ENCODE measurements around the gene THTPA. TPM values are rescaled to one million over a fixed set of nuclear protein-coding genes. Genes with fewer than 3 reads are reported as not detected.

Gene THTPA
- total RNA-seq, 2 donors from 2014 or later: 9.0 to 21.0 TPM

DNA sequence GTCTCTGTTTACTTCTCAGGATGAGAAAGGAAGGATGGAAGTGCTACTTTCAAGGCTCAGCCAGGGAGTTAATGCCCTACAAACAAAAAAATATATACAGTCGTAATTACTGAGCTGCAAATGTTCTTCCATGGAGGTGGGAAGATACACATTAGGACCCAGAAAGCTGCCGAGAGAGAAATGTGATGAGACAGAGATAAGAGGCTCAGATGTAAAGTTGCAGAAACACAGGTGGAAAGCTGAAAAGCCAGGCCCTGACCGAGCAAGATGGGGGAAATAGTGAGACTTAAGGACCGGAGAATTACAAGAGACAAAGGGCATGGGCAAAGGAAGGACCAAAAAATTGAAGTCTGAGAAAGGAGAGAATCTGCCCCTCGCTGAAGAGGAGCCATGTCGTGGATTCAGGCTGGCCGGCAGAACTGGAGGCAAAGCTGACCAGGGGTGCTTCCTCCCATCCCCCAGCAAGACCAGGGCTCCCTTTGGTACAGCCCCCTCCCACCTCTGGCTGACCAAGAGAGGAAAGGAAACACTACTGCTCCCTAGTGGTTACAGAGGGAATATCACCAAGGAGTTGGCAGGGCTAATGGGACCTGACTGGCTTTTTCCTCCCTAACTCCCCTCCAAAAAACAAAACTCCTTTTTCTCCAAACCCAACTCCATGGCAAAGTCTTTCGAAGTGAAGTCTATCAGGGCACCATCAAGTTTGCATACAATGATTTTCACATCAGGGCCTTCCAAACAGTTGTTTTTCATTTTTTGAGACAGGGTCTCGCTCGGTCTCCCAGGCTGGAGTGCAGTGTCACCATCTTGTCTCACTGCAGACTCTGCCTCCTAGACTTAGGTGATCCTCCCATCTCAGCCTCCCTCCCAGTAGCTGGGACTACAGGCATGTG is 16.6 kb upstream of the THTPA start:
- no peak for DNase-seq
- no peak overlapping the region for H3K27ac ChIP-seq
- TF ChIP-seq, protein P1, sequence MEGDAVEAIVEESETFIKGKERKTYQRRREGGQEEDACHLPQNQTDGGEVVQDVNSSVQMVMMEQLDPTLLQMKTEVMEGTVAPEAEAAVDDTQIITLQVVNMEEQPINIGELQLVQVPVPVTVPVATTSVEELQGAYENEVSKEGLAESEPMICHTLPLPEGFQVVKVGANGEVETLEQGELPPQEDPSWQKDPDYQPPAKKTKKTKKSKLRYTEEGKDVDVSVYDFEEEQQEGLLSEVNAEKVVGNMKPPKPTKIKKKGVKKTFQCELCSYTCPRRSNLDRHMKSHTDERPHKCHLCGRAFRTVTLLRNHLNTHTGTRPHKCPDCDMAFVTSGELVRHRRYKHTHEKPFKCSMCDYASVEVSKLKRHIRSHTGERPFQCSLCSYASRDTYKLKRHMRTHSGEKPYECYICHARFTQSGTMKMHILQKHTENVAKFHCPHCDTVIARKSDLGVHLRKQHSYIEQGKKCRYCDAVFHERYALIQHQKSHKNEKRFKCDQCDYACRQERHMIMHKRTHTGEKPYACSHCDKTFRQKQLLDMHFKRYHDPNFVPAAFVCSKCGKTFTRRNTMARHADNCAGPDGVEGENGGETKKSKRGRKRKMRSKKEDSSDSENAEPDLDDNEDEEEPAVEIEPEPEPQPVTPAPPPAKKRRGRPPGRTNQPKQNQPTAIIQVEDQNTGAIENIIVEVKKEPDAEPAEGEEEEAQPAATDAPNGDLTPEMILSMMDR (IDR thresholded peaks at IDR 0.05): peak; percentile 76
- no peaks in the 10 kb centered on the region for H3K9me3 ChIP-seq
- intact Hi-C loops (cut with DNase I): no loop called here
- H3K9ac ChIP-seq (ENCODE audit: low read depth in 2 of 2, low read length in 2 of 2): no peak overlapping the region
- H3K27me3 ChIP-seq: no peaks in the 10 kb centered on the region
- H3K36me3 ChIP-seq: no peaks in the 10 kb centered on the region
- no peaks in the 10 kb centered on the region for H3K4me1 ChIP-seq
- no peak overlapping the region for H3K4me3 ChIP-seq

DNA sequence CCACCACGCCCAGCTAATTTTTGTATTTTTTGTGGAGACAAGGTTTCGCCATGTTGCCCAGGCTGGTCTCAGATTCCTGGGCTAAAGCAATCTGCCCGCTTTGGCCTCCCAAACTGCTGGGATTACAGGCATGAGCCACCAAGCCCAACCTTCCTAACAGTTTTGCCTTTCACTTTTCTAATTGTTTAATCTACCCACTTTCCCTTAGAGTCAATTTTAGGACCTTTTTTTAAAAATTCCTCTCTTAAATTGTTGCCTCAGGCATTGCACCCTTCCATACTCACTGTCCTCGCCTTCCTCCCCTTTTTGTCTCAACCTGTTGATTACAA is 16.0 kb upstream of the THTPA start:
- no peak overlapping the region for H3K9ac ChIP-seq (ENCODE audit: low read depth in 2 of 2, low read length in 2 of 2)
- intact Hi-C loops (cut with DNase I): no loop called here
- no peaks in the 10 kb centered on the region for H3K9me3 ChIP-seq
- H3K4me3 ChIP-seq: no peak overlapping the region
- H3K27me3 ChIP-seq: no peaks in the 10 kb centered on the region
- TF ChIP-seq, protein P1 (IDR thresholded peaks at IDR 0.05): no peak
- no peaks in the 10 kb centered on the region for H3K4me1 ChIP-seq
- DNase-seq: no peak
- H3K36me3 ChIP-seq: no peaks in the 10 kb centered on the region
- no peak overlapping the region for H3K27ac ChIP-seq

- Histone ChIP-seq H3K27me3 (no peaks in the 10 kb centered on the region), H3K27ac (no peak overlapping the region), H3K9me3 (no peaks in the 10 kb centered on the region), H3K4me3 (no peak overlapping the region), H3K9ac (ENCODE audit: low read depth in 2 of 2, low read length in 2 of 2) (no peak overlapping the region), H3K4me1 (no peaks in the 10 kb centered on the region), H3K36me3 (no peaks in the 10 kb centered on the region)
- intact Hi-C loops (cut with DNase I): no loop called here
- TF ChIP-seq, protein P1 (IDR thresholded peaks at IDR 0.05): no peak
- DNase-seq: no peak
Observed at GRCh38 chr14:23542261-23542660, 13.8 kb upstream of the THTPA start.

DNA sequence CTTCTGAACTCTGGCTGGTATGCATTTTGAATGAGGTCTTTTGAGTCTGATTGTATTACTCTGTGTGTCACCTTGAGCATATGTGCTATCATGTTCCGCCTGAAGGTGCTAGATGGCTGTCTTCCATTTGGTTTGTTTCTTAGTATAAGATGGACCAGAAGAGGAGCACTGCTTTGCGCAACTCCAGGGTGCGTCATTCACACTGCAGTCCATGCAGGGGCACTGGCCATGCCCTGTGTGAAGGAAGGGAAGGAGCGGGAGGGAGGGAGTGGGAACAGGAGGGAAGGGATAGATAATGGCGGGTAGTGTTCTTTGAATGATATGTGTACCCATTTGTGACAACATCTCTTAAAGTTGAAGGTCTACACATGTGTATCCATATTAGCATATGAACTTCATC is 12.7 kb upstream of the THTPA start:
- TF ChIP-seq, protein P1 (IDR thresholded peaks at IDR 0.05): no peak
- Histone ChIP-seq H3K4me3 (no peak overlapping the region), H3K9me3 (no peaks in the 10 kb centered on the region), H3K36me3 (no peaks in the 10 kb centered on the region), H3K27me3 (no peaks in the 10 kb centered on the region), H3K9ac (ENCODE audit: low read depth in 2 of 2, low read length in 2 of 2) (no peak overlapping the region), H3K4me1 (no peaks in the 10 kb centered on the region), H3K27ac (no peak overlapping the region)
- DNase-seq: no peak
- intact Hi-C loops (cut with DNase I): no loop called here

DNA sequence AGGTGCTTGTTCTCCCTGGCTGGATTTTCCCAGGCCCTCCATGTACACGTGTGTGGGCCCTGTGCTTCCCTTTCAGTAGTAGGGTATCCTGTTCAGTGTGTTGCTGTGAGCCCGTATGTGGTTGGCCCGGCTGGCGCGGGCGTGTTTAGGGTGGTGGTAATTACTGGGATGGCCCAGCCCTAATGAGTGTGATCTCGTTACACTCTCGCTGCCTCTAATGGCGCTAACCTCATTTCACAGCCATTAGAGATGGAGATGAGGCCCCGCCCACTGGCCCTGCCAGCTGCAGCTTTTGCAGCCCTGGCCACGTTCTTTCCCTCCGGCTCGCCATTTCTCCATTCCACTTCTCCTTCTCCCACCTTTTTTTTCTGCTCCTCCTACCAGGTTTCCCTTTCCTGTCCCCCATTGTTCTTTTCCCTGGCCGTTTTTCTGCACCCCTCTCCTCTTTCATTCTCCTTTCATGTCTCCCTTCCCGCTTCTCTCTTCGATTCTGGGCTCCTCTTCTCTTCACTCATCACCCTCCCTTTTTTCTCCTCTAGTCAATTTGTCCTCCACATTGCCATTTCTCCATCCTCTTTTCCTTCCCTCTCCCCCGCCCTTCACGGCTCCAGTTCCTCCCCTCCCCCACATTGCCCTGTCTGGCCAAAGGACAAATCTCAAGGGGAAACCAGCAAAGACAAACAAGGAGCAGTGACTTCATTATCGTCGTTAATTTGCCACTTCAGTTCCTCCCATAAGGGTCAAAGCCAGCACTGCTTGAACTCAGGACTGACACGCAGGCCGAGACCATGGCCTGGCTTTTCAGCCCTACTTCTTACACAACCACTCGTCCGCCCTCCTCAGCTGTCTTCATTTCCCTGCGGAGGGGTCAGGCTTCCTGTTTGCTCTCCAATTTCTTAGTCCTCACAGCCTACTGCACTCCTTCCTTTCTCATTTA is 11.3 kb upstream of the THTPA start:
- Histone ChIP-seq H3K4me3 (no peak overlapping the region), H3K9me3 (no peaks in the 10 kb centered on the region), H3K9ac (ENCODE audit: low read depth in 2 of 2, low read length in 2 of 2) (no peak overlapping the region), H3K4me1 (no peaks in the 10 kb centered on the region), H3K36me3 (no peaks in the 10 kb centered on the region), H3K27ac (no peak overlapping the region), H3K27me3 (no peaks in the 10 kb centered on the region)
- TF ChIP-seq, protein P1 (IDR thresholded peaks at IDR 0.05): no peak
- intact Hi-C loops (cut with DNase I): no loop called here
- peak; percentile 52 for DNase-seq

All from colonic mucosa (tissue), 4 donors.